GM19328 (cell line): Measurements from ENCODE around the gene SETD2.

Experiments
- ATAC-seq: cut with Tn5 transposase; IDR thresholded peaks from one replicate; pipeline ENCODE4 v1.9.1; 2021; ENCODE audit warnings: mild to moderate bottlenecking, moderate library complexity; ENCODE audit not compliant: unreplicated experiment

SETD2 gene

DNA sequence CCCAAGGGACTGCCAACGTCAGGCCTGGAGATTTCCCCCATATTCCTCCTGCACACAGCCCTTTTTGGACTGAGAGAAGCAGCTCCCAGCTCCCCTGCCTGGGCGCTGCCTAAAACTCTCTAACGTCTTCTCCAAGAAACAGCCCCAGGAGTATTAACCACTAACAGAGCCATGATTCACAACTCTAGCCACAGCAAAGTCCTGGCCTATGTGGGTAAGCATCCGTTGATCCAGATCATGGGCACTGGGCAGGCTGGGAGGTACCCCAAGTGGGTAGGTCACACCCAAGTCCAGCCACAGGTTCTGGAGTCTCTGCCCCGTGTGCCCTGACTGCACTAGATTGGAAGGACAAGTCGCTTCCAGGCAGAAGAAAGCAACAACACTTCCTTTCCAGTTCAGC lies 152.5 kb downstream of the SETD2 start:
- ATAC-seq = no peak

DNA sequence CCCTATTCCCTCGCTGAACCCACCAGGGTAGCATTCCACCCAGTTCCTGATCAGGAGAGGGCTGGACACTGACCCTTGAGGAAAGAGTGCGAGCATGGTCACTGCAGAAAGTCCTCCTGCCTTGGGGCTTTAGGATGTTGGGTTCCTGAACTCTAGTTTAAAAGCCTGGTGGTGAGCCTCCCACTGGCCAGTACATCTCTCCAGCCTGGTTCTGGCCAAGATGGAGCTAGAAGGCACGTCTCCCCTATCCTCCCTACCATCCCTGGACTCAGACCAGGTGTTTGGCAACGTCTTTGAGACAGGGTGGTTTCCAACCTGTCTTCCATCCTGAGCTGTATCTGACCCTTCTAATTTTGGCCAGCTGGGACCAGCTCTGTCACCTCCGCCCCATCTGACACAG lies 153.0 kb downstream of the SETD2 start:
- ATAC-seq = no peak

DNA sequence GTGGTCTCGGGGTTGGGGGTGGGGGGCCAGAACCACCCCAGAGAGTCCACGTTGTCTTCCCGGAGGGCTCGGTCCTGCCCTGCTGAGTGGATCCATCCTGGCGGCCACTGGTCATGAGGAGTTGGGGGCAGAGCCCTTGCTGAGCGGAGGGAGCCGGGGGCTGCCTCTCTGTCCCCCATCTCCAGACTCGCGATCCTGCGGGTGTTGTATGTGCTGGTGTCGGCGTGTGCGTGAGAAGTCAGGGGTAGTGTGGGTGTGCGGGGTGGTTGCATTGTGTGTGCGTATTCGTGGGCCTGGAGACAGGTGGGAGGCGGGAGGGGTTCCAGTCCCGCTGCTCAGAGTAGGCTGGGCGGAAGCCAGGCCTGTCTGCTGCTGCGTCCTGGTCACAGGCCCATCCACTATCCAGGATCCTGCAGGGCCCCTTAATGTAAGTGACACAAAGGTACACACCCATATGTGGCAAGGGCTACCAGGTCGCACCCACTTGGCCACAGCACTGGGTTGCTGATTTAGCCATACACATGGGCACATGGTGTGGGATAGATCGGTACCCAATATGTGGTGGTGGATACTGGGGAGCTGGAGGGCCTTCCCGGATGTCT lies 153.7 kb downstream of the SETD2 start:
- no peak for ATAC-seq

DNA sequence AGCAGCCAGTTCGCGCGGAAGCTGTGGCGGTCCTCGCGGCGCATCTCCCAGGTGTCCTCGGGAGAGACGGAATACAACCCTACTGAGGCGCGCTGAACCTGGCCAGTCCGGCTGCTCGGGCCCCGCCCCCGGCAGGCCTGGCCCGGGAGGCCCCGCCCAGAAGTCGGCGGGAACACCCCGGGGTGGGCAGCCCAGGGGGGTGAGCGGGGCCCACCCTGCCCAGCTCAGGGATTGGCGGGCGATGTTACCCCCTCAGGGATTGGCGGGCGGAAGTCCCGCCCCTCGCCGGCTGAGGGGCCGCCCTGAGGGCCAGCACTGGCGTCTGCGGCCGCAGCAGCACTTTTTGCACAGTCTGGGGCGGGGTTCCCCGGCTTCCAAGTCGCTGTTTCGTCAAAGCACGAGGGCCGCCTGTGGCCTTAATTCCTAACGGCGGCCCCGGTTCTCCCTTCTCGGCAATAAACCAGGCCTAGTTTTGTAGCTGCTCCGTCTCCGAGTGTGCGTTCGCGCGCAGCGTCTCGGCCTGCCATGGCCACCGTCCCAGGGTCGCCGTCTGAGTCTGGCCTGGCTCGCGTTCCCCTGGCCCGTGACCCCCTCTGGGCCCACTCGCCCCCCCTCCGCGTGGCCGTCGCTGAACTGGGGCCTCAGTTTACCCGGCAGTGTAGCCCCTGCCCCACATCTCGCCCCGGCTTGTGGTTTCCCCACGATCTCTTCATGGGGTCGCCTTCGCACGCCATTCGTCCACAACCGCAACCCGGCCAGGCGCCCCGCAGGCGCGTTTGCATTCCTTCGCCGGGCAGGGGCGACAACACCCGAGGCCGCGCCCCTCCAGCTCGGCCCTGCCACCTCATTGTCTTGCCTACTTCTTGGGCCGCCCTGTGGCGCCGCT lies 154.4 kb downstream of the SETD2 start:
- peak; percentile 76 for ATAC-seq

DNA sequence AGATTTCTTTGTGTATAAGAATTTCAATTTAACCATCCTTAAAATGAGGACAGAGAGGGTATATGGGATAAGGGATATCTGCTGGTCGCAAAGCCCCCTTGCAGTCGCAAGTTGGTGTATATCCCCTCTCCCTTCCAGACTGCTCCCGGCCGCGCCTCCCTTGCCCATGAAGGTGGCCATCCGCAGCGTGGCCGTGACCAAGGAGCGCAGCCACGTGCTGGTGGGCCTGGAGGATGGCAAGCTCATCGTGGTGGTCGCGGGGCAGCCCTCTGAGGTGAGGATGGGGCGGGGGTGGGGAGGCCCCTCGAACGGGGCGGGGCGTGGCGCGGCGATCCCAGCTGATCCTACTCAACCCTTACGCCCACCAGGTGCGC lies 155.1 kb downstream of the SETD2 start:
- ATAC-seq = no peak

DNA sequence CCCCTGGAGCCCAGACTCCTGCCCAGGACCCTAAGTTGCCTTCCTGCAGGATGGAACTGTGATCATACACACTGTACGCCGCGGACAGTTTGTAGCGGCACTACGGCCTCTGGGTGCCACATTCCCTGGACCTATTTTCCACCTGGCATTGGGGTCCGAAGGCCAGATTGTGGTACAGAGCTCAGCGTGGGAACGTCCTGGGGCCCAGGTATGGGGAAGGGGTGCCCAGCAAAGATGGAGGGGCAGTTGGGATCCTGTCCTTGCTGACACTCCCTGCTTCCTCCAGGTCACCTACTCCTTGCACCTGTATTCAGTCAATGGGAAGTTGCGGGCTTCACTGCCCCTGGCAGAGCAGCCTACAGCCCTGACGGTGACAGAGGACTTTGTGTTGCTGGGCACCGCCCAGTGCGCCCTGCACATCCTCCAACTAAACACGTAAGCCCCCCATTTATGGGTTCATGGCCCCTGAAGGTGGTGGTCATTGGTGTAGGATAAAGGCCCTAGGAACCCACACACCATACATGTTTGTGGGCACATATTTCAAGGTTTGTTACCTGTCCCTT lies 155.6 kb downstream of the SETD2 start:
- ATAC-seq = no peak

DNA sequence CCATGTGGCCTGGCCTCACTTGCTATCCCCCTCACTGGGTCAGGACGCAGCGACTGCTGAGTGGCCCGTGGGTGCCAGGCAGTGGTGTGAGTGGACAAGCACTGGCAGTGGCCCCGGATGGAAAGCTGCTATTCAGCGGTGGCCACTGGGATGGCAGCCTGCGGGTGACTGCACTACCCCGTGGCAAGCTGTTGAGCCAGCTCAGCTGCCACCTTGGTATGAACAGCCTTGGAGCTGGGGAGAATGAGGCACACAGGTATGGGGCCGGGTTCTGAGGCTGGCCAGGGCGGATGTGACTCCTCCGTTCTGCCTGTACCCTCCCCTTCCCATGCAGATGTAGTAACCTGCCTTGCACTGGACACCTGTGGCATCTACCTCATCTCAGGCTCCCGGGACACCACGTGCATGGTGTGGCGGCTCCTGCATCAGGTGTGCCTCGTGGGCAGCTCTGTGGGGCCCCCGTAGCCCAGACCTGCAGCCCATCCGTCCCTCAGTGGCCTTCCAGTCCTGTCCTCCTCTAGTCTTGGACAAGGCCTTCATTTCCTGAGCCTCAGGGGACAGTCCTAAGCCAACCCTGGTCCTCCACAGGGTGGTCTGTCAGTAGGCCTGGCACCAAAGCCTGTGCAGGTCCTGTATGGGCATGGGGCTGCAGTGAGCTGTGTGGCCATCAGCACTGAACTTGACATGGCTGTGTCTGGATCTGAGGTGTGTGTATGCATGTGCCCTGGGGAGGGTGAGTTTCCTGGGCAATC lies 156.3 kb downstream of the SETD2 start:
- ATAC-seq = no peak

DNA sequence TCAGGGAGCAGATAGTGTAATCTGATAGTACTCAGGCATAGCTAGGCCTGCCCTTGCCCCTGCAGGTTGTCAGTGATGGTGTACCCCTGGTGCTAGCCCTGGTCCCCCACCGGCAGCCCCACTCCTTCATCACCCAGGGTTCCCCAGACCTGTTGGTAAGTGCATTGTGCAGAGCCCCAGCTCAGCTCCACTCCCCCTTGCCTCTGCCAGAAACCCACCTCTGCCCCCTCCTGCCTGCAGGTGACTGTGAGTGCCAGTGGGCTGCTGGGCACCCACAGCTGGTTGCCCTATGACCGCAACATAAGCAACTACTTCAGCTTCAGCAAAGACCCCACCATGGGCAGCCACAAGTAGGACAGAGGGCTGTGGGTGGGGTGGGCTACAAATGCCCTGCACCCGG lies 156.9 kb downstream of the SETD2 start:
- no peak for ATAC-seq

DNA sequence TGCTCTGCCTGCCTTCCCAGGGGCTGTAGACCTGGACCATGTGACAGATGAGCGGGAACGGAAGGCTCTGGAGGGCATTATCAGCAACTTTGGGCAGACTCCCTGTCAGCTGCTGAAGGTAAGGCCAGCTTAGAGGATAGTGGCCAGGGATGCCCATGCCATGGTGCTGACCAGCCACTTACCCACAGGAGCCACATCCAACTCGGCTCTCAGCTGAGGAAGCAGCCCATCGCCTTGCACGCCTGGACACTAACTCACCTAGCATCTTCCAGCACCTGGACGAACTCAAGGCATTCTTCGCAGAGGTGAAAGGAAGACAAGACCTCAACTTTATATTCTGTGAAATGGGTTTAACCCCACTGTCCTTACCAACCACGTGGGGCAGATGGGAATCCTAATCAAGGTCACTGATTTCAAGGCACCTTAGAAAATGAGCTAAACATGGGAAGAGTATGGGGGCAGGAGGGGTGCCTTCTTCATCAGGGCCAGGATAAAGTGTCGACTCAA lies 157.7 kb downstream of the SETD2 start:
- ATAC-seq = no peak

DNA sequence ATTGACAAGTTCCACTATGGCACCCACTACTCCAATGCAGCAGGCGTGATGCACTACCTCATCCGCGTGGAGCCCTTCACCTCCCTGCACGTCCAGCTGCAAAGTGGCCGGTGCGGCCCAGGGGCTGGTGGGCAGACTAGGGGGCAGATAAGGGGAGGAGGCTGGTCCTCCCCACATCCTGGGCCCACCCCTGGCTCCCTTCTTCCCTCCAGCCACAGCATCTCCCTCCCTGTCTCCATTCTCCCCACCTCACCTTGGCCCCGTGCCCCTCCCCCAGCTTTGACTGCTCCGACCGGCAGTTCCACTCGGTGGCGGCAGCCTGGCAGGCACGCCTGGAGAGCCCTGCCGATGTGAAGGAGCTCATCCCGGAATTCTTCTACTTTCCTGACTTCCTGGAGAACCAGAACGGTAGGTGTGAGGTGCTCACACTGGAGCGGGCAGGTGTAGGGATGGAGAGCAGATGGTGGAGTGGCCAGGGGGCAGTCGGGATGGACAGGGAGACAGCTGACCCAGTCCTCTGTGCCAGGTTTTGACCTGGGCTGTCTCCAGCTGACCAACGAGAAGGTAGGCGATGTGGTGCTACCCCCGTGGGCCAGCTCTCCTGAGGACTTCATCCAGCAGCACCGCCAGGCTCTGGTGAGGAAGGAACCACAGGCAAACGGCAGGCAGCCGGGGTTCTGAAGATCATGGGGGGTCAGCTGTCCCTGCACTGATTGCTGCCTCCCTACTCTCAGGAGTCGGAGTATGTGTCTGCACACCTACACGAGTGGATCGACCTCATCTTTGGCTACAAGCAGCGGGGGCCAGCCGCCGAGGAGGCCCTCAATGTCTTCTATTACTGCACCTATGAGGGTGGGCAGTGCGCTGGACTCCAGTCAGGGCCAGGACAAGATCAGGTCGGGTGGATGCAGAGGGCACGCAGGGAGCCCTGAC lies 158.4 kb downstream of the SETD2 start:
- ATAC-seq = no peak

DNA sequence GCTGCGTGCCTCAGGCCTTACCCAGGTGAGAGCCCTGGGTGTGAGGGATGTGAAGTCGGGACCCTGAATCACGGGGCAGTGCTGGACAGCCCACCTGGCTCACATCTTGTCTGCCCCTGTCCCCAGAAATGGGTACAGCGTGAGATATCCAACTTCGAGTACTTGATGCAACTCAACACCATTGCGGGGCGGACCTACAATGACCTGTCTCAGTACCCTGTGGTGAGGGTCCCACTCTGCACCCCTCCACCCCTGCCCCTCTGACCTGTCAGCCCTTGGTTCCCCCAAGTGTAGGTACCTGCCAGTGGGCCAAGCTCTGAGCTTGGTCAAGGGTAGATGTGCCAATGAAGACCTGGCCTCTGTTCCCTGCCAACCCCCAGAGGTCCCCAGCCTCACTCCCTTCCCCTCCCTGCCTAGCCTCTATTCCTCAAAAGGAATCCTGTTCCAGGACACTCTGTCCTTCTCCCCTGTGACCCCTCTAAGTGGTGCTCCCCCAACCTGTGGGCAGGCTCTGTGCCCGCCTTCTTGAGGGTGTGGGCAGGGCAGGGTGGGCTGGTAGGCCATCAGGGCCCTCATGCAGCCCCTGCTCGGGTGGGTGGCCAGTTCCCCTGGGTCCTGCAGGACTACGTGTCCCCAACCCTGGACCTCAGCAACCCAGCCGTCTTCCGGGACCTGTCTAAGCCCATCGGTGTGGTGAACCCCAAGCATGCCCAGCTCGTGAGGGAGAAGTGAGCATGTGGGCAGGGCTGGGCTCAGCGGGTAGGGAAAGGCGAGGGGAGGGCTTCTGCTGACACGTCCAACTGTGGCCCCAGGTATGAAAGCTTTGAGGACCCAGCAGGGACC lies 159.3 kb downstream of the SETD2 start:
- no peak for ATAC-seq

DNA sequence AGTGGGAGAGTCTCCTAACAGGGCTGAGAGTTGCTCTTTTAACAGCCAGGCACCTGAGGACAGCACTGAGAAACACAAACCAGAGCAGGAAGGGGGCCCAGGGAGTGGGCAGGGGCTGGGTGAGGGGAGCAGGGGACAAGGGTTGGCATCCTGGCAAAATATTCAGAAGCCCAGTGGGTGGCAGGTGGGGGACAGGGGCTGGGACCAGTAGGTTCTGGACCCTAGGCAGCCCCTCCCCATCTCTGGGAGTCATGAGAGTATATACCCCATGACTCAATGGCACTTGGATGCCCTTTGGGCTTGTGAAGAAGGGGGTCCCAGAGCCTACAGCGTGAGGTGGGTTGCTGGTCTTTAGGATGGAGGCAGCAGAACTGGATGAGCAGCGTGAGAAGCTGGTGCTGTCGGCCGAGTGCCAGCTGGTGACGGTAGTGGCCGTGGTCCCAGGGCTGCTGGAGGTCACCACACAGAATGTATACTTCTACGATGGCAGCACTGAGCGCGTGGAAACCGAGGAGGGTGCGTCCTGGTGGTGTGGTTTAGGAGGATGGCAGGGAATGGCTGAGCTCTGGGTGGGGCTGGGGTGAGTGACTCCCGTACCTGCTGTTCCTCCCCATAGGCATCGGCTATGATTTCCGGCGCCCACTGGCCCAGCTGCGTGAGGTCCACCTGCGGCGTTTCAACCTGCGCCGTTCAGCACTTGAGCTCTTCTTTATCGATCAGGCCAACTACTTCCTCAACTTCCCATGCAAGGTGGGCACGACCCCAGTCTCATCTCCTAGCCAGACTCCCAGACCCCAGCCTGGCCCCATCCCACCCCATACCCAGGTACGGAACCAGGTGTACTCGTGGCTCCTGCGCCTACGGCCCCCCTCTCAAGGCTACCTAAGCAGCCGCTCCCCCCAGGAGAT lies 160.2 kb downstream of the SETD2 start:
- no peak for ATAC-seq

DNA sequence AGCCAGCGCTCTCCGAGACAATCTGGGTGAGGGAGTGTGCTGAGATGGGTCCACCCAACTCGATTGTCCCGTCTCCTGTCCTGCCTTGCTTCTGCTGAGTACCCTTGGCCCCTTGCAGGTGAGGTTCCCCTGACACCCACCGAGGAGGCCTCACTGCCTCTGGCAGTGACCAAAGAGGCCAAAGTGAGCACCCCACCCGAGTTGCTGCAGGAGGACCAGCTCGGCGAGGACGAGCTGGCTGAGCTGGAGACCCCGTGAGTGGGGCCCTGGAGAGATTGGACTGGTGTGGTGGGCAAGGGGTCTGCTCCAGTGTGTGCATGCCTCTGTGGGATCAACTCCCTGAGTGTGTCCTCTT lies 160.9 kb downstream of the SETD2 start:
- no peak for ATAC-seq

DNA sequence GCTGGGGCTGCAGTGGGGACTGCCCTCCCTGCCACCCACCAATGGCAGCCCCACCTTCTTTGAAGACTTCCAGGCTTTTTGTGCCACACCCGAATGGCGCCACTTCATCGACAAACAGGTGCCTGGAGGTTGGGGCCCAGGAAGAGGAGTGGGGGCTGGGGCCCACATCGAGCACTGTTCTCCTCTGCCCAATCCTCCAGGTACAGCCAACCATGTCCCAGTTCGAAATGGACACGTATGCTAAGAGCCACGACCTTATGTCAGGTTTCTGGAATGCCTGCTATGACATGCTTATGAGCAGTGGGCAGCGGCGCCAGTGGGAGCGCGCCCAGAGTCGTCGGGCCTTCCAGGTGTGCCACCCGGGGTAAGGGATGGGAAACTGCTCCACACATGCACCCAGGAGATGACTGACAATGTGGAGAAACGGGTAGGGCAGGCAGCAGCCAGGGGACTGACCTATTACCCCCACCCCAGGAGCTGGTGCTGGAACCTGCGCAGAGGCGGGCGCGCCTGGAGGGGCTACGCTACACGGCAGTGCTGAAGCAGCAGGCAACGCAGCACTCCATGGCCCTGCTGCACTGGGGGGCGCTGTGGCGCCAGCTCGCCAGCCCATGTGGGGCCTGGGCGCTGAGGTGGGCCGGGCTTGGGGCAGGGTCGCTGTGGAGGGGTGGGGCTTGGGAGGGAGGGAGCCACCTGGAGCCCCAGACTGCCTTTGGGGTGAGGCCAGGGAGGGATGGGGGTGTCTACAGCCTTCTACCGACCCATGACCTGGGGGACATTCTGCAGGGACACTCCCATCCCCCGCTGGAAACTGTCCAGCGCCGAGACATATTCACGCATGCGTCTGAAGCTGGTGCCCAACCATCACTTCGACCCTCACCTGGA lies 161.5 kb downstream of the SETD2 start:
- ATAC-seq = no peak

DNA sequence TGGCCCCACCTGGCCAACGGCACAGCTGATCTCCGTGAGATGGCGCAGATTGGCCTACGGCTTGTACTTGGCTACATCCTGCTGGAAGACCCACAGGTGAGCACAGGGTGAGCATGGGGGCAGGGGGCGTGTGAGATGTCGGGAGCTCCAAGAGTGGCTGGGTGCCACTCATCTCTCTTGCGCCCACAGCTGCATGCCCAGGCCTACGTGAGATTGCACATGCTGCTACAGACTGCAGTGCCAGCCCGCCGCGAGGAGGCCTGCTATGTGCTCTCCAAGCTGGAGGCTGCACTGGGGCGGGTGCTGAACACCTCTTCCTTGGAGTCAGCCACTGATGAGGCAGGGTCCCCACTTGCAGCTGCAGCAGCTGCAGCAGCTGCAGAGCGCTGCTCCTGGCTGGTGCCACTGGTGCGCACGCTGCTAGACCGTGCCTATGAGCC lies 162.2 kb downstream of the SETD2 start:
- ATAC-seq = no peak

DNA sequence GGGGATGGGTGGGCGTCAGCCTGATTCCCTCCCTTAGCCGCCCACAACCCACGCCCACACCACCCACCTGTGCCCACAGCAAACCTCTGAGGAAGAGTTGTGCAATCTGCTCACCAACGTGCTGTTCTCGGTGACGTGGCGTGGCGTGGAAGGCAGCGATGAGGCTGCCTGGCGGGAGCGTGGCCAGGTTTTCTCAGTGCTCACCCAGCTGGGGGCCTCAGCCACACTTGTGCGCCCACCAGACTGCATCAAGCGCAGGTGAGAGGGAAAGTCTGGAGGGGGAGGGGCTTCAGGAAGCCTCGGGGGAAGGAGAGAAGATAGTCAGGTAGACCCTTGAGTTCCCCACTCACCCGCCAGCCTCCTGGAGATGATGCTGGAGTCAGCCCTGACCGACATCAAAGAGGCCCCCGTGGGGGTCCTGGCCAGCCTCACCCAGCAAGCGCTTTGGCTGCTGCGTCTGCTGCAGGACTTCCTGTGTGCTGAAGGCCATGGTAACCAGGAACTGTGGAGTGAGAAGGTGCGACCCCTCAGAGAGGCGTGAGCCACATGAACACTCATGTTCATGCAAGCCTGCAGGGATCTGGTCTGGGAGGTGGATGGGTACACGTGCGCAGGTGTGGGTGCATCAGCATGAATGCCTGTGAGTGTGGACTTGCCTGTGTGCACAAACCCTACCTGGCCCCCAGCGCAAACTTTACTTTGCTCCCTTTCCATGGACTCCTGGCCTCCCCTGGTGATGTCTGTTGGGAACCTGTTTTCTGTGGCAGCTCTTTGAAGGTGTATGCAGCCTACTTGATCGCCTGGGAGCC lies 162.8 kb downstream of the SETD2 start:
- ATAC-seq = no peak
